ENCODE data around the gene URB2. TPM values are rescaled to one million over a fixed set of nuclear protein-coding genes. Genes with fewer than 3 reads are reported as not detected.

Gene URB2
- total RNA-seq, 4 donors from 2014 or later, result 6.0 to 12.1 (median 9.2) TPM

DNA sequence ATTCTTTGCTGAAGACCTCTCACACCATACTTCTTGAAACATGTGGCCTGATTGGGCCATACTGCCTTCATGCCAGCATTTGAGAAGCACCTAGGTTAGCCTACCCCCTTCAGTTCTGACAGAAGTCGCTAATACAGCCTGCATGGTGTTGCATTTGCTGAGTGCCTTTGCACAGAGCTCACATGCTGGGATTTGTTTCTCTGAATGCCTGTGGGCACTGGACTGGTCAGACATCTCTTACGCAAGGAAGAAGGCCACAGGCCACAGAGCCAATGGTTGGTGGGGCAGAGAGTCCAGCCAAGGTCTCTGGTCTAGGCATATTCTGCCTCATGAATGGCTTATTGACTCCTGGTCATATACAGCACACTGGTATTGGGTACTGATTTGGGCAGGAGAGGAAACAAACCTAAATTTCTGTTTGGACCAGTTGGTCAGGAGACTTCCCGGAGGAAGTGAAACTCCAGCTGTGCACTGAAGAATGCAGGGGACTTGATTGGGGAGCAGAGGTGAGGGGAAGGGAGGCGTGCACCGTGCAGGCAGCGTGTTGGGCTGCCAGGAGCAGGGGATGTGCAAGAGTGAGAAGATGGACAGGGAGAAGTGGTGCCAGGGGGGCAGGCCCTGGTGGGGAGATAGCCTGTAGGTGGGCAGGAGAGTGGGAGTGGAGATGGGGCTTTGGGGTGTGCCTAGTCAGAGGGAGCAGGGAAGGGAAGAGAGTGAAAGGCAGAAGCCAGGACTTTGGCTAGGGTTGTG, 18.1 kb downstream of the URB2 start:
- TF ChIP-seq, protein P1, sequence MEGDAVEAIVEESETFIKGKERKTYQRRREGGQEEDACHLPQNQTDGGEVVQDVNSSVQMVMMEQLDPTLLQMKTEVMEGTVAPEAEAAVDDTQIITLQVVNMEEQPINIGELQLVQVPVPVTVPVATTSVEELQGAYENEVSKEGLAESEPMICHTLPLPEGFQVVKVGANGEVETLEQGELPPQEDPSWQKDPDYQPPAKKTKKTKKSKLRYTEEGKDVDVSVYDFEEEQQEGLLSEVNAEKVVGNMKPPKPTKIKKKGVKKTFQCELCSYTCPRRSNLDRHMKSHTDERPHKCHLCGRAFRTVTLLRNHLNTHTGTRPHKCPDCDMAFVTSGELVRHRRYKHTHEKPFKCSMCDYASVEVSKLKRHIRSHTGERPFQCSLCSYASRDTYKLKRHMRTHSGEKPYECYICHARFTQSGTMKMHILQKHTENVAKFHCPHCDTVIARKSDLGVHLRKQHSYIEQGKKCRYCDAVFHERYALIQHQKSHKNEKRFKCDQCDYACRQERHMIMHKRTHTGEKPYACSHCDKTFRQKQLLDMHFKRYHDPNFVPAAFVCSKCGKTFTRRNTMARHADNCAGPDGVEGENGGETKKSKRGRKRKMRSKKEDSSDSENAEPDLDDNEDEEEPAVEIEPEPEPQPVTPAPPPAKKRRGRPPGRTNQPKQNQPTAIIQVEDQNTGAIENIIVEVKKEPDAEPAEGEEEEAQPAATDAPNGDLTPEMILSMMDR (IDR thresholded peaks at IDR 0.05), result no peak
- no peak for TF ChIP-seq POLR2AphosphoS5 (IDR thresholded peaks at IDR 0.05)
- no peak for TF ChIP-seq POLR2A (IDR thresholded peaks at IDR 0.05)
- TF ChIP-seq EP300 (IDR thresholded peaks at IDR 0.05), result no peak
- Histone ChIP-seq H3K36me3 (peaks cover 0 to 84% of the 10 kb centered on the region in 2 donors), H3K9me3 (no peaks in the 10 kb centered on the region), H3K27me3 (no peaks in the 10 kb centered on the region), H3K4me1 (no peaks in the 10 kb centered on the region), H3K4me3 (no peak overlapping the region), H3K27ac (no peak overlapping the region)
- 79 to 94% methylated on average over 3 to 5 of the region's 6 CpGs for WGBS, 2 donors (ENCODE audit: low coverage in 1 of 2)
- ATAC-seq, result no peak

DNA sequence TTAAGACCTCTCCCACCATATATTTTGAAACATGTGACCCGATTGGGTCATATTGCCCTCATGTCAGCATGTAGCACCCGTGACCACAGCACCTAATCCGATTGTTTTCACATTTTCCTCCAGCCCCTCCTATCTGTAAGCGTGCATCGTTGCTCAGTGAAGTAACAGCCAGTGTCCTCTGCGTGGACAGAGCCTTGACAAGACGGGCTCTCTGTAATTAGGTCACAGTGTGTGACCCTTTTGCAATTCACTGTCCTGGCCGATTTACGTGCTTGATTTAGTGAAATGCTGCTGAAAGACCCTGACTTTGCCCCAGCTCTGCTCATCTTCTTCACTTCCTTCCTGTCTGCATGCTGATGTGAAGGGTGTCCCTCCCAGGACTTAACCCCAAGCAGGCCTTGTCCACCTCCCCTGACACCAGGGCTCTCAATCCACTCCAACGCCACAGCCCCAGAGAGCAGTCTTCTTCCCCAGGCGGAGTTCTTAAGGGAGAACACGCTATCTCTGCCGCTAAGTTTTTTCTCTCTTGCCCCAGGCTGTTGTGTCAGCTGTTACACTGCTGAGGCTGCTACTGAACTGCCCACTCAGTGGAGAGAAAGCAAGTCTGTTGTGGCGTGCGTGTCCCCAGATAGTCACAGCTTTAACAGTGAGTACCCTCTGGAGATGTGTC, 19.4 kb downstream of the URB2 start:
- Histone ChIP-seq H3K4me1 (no peaks in the 10 kb centered on the region), H3K27ac (no peak overlapping the region), H3K27me3 (no peaks in the 10 kb centered on the region), H3K36me3 (peaks cover 0 to 86% of the 10 kb centered on the region in 2 donors), H3K4me3 (no peak overlapping the region), H3K9me3 (no peaks in the 10 kb centered on the region)
- ATAC-seq, result no peak
- TF ChIP-seq, protein P1 (IDR thresholded peaks at IDR 0.05), result no peak
- TF ChIP-seq EP300 (IDR thresholded peaks at IDR 0.05) (no peak), POLR2A (IDR thresholded peaks at IDR 0.05) (no peak), POLR2AphosphoS5 (IDR thresholded peaks at IDR 0.05) (no peak)
- 76 to 97% methylated on average over 5 to 11 of the region's 15 CpGs for WGBS, 2 donors (ENCODE audit: low coverage in 1 of 2)

DNA sequence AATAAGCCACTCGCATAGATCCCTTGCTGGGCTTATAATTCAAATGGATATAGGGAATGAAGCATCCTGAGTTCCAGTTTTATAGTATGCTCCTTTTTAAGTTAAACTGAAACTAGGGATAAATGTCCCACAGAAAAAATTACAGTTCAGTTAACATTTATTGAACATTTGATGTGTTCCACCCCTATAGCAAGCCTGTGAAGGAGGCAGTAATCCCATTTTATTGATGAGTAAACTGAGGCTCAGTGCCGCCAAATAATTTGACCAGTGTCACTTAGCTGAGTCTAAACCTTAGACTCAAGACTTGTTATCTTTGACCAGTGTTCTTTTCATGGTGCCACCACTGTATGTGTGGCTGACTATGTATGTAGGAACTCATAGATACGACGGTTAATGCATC, 22.4 kb downstream of the URB2 start:
- Histone ChIP-seq H3K4me3 (no peak overlapping the region), H3K9me3 (no peaks in the 10 kb centered on the region), H3K36me3 (peaks cover 0 to 100% of the 10 kb centered on the region in 2 donors), H3K27ac (no peak overlapping the region), H3K4me1 (no peaks in the 10 kb centered on the region), H3K27me3 (no peaks in the 10 kb centered on the region)
- ATAC-seq, result no peak
- no peak for TF ChIP-seq POLR2AphosphoS5 (IDR thresholded peaks at IDR 0.05)
- TF ChIP-seq, protein P1 (IDR thresholded peaks at IDR 0.05), result no peak
- no peak for TF ChIP-seq POLR2A (IDR thresholded peaks at IDR 0.05)
- no peak for TF ChIP-seq EP300 (IDR thresholded peaks at IDR 0.05)
- WGBS, 2 donors (ENCODE audit: low coverage in 1 of 2), result 94 to 100% methylated on average over 4 of the region's 4 CpGs

DNA sequence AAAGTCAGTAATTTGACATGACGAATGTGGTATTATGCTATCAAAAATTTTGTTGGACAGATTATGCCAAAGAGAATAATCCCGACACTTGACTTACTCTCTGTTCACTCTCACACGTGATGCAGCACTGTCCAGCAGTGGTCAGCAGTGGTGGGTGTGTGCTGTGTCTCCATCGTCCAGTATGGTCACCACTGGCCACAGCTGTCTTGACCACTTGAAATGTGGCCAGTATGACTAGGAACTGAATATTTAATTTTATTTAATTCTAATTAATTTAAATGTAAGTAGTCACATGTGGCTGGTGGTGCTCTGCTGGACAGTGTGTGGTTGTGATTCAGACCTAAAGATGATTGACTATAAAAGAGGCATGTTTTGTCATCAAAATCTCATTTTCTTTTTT, 24.0 kb downstream of the URB2 start:
- no peak for ATAC-seq
- H3K9me3 ChIP-seq, result no peaks in the 10 kb centered on the region
- H3K4me3 ChIP-seq, result no peak overlapping the region
- WGBS, 2 donors (ENCODE audit: low coverage in 1 of 2), result 87 to 94% methylated on average over 2 to 4 of the region's 4 CpGs
- H3K36me3 ChIP-seq, result peaks cover 0 to 99% of the 10 kb centered on the region in 2 donors
- H3K27me3 ChIP-seq, result no peaks in the 10 kb centered on the region
- H3K4me1 ChIP-seq, result no peaks in the 10 kb centered on the region
- TF ChIP-seq, protein P1 (IDR thresholded peaks at IDR 0.05), result no peak
- TF ChIP-seq POLR2AphosphoS5 (IDR thresholded peaks at IDR 0.05) (no peak), EP300 (IDR thresholded peaks at IDR 0.05) (no peak), POLR2A (IDR thresholded peaks at IDR 0.05) (no peak)
- no peak overlapping the region for H3K27ac ChIP-seq

Data from gastroesophageal sphincter (tissue), 4 donors.